Endothelial cell (in vitro differentiated cells): ENCODE data around the gene HABP2. TPM values are rescaled to one million over a fixed set of nuclear protein-coding genes. Genes with fewer than 3 reads are reported as not detected.

Experiments
- DNase-seq: peaks from one replicate; pipeline ENCODE4 v3.0.0; 2021; ENCODE audit warnings: low spot score
- H3K27ac Mint-ChIP-seq: one replicate; pipeline ENCODE4 v1.8.0; 2021; ENCODE audit warnings: mixed read lengths, inconsistent platforms; ENCODE audit not compliant: unreplicated experiment
- H3K27me3 Mint-ChIP-seq: one replicate; pipeline ENCODE4 v1.8.0; 2021; ENCODE audit warnings: mild to moderate bottlenecking, moderate library complexity, mixed read lengths, inconsistent platforms; ENCODE audit not compliant: unreplicated experiment
- H3K36me3 Mint-ChIP-seq: one replicate; pipeline ENCODE4 v1.8.0; 2021; ENCODE audit warnings: mild to moderate bottlenecking, low read depth, mixed read lengths, inconsistent platforms; ENCODE audit not compliant: unreplicated experiment
- H3K4me1 Mint-ChIP-seq: one replicate; pipeline ENCODE4 v1.8.0; 2021; ENCODE audit warnings: mild to moderate bottlenecking, mixed read lengths, inconsistent platforms; ENCODE audit not compliant: unreplicated experiment
- H3K4me3 Mint-ChIP-seq: one replicate; pipeline ENCODE4 v1.8.0; 2021; ENCODE audit warnings: mild to moderate bottlenecking, mixed read lengths, inconsistent platforms; ENCODE audit not compliant: unreplicated experiment
- H3K9me3 Mint-ChIP-seq: one replicate; pipeline ENCODE4 v1.8.0; 2021; ENCODE audit warnings: mixed read lengths, inconsistent platforms; ENCODE audit not compliant: unreplicated experiment
- total RNA-seq: library from RNA; stranded (reverse); fragmentation: NEBNext Ultra II Directional; extraction: Animal tissue kit (Norgen Biotek cat#: 25700); gene quantifications from one replicate; pipeline ENCODE4 v1.2.1, GENCODE V29; 2021; ENCODE audit not compliant: unreplicated experiment
- TF ChIP-seq, protein P1 (sequence below): fragments of 200-600 bp; sonication (generic); IDR thresholded peaks from one replicate; pipeline ENCODE4 v1.5.0; 2021; ENCODE audit warnings: antibody characterized with exemption; ENCODE audit not compliant: unreplicated experiment

The HABP2 gene
- total RNA-seq, 1 donor from 2014 or later, result not detected

DNA sequence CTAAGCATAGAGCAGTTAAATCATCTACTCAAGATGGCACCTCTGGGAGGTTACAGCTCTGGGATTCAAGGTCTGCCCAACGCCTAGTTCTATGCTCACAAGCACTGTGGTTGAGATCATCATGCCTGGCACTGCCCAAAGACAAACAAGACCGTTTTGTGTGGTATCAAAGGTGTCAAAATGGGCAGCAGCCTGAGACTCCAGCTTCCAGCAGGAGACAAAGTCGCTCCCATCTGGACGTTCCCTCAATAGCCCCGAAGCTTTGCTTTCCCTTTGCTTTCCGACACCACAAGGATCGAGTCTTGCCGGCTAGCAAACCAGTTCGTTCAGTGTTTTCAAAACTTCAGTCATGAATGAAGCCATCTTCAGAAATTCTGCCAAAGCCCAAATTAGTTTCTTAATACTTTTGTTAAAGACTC lies 5.1 kb downstream of the HABP2 start:
- no peaks in the 10 kb centered on the region for H3K4me1 Mint-ChIP-seq
- no peaks in the 10 kb centered on the region for H3K36me3 Mint-ChIP-seq
- no peak overlapping the region for H3K4me3 Mint-ChIP-seq
- H3K9me3 Mint-ChIP-seq, result no peaks in the 10 kb centered on the region
- peaks cover 12% of the 10 kb centered on the region for H3K27me3 Mint-ChIP-seq
- no peak for DNase-seq
- TF ChIP-seq, protein P1, sequence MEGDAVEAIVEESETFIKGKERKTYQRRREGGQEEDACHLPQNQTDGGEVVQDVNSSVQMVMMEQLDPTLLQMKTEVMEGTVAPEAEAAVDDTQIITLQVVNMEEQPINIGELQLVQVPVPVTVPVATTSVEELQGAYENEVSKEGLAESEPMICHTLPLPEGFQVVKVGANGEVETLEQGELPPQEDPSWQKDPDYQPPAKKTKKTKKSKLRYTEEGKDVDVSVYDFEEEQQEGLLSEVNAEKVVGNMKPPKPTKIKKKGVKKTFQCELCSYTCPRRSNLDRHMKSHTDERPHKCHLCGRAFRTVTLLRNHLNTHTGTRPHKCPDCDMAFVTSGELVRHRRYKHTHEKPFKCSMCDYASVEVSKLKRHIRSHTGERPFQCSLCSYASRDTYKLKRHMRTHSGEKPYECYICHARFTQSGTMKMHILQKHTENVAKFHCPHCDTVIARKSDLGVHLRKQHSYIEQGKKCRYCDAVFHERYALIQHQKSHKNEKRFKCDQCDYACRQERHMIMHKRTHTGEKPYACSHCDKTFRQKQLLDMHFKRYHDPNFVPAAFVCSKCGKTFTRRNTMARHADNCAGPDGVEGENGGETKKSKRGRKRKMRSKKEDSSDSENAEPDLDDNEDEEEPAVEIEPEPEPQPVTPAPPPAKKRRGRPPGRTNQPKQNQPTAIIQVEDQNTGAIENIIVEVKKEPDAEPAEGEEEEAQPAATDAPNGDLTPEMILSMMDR, result no peak
- H3K27ac Mint-ChIP-seq, result no peak overlapping the region

DNA sequence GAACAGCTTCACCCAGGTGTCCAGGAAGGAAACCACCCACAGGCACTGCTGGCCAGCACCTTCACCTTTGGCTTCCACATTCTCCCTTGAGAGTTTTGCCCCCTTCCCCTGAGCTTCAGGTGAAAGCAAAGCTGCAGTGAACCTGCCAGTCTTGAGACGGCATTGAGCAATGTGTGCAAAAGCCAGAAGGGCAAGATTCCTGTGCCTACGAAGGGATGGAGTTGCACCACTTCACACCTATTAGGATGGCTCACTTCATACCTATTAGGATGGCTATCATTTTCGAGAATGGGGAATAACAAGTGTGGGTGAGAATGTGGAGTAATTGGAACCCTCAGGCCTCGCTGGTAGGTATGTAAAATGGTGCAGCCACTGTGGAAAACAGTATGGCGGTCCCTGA lies 7.2 kb downstream of the HABP2 start:
- no peak overlapping the region for H3K27ac Mint-ChIP-seq
- no peaks in the 10 kb centered on the region for H3K4me1 Mint-ChIP-seq
- TF ChIP-seq, protein P1, result no peak
- no peaks in the 10 kb centered on the region for H3K36me3 Mint-ChIP-seq
- no peak for DNase-seq
- peaks cover 12% of the 10 kb centered on the region for H3K27me3 Mint-ChIP-seq
- H3K4me3 Mint-ChIP-seq, result no peak overlapping the region
- no peaks in the 10 kb centered on the region for H3K9me3 Mint-ChIP-seq

- peaks cover 12% of the 10 kb centered on the region for H3K27me3 Mint-ChIP-seq
- no peak overlapping the region for H3K4me3 Mint-ChIP-seq
- H3K27ac Mint-ChIP-seq, result no peak overlapping the region
- TF ChIP-seq, protein P1, result no peak
- no peaks in the 10 kb centered on the region for H3K4me1 Mint-ChIP-seq
- no peaks in the 10 kb centered on the region for H3K9me3 Mint-ChIP-seq
- DNase-seq, result no peak
- no peaks in the 10 kb centered on the region for H3K36me3 Mint-ChIP-seq
These were observed 8.4 kb downstream of the HABP2 start for GRCh38 chr10:113561214-113561613.

GRCh38 chr10:113562069-113562468 lies 9.2 kb downstream of the HABP2 start:
- peaks cover 14% of the 10 kb centered on the region for H3K27me3 Mint-ChIP-seq
- no peak for DNase-seq
- no peaks in the 10 kb centered on the region for H3K36me3 Mint-ChIP-seq
- no peaks in the 10 kb centered on the region for H3K4me1 Mint-ChIP-seq
- TF ChIP-seq, protein P1, result no peak
- no peak overlapping the region for H3K27ac Mint-ChIP-seq
- H3K4me3 Mint-ChIP-seq, result no peak overlapping the region
- H3K9me3 Mint-ChIP-seq, result no peaks in the 10 kb centered on the region

DNA sequence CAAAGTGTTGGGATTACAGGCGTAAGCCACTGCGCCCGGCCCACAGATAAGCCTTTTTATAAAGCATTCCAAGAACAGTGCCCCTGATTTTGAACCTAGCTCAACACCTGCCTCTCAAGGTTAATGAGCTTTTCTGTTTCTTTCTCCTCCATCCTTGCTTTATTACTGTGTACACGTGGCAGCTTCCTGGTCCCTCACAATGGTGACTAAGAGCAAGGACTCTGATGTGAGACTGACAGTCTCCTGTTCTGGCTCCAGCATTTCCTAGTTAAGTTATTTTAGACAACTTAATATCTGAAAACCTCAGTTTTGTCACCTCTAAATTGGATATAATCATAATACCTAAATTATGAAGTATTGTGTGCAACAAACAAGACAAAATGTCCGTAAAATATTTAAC lies 9.9 kb downstream of the HABP2 start:
- H3K27me3 Mint-ChIP-seq, result peaks cover 14% of the 10 kb centered on the region
- H3K27ac Mint-ChIP-seq, result no peak overlapping the region
- no peak overlapping the region for H3K4me3 Mint-ChIP-seq
- TF ChIP-seq, protein P1, result no peak
- no peak for DNase-seq
- H3K9me3 Mint-ChIP-seq, result no peaks in the 10 kb centered on the region
- H3K36me3 Mint-ChIP-seq, result no peaks in the 10 kb centered on the region
- no peaks in the 10 kb centered on the region for H3K4me1 Mint-ChIP-seq
